Mesenchymal stem cell (in vitro differentiated cells and primary cell): ENCODE results near the gene ATRNL1.

ENCODE experiments used
- DNase-seq: peaks from one replicate; pipeline ENCODE4 v3.0.0-alpha.2; 2013
- H2AFZ ChIP-seq: one replicate; pipeline ENCODE4 v1.6.1; 2013; ENCODE audit warnings: low read depth, mild to moderate bottlenecking, control low read depth, inconsistent platforms, low read length, moderate library complexity
- H2AK5ac ChIP-seq: 2 replicates; pipeline ENCODE4 v1.6.1; 2013; ENCODE audit warnings: low read length, moderate library complexity, mild to moderate bottlenecking, inconsistent platforms; ENCODE audit not compliant: severe bottlenecking
- H2BK120ac ChIP-seq: one replicate; pipeline ENCODE4 v1.6.1; 2013; ENCODE audit warnings: low read depth, mild to moderate bottlenecking, inconsistent platforms, low read length, moderate library complexity
- H2BK12ac ChIP-seq, 2 experiments: one replicate each; pipeline ENCODE4 v1.6.1; 2013; ENCODE audit warnings: inconsistent platforms in 2 of 2, low read length in 2 of 2, mild to moderate bottlenecking in 2 of 2, moderate library complexity in 2 of 2, control low read depth in 1 of 2
- H2BK15ac ChIP-seq: one replicate; pipeline ENCODE4 v1.6.1; 2013; ENCODE audit warnings: mild to moderate bottlenecking, low read depth, inconsistent platforms; ENCODE audit not compliant: poor library complexity, severe bottlenecking
- H2BK5ac ChIP-seq: 2 replicates; pipeline ENCODE4 v1.6.1; 2013; ENCODE audit warnings: low read depth, mild to moderate bottlenecking, low read length, control low read depth, inconsistent platforms; ENCODE audit not compliant: poor library complexity, severe bottlenecking
- H3K14ac ChIP-seq, 2 experiments: one replicate each; pipeline ENCODE4 v1.6.1; 2013; ENCODE audit warnings: inconsistent platforms in 2 of 2, low read length in 2 of 2, control low read depth in 1 of 2, mild to moderate bottlenecking in 1 of 2, moderate library complexity in 1 of 2
- H3K18ac ChIP-seq, 2 experiments: one replicate each; pipeline ENCODE4 v1.6.1; 2013; ENCODE audit warnings: inconsistent platforms in 2 of 2, low read length in 2 of 2, control low read depth in 1 of 2, low read depth in 1 of 2, mild to moderate bottlenecking in 1 of 2
- H3K23ac ChIP-seq, 2 experiments: one replicate each; pipeline ENCODE4 v1.6.1; 2013; ENCODE audit warnings: inconsistent platforms in 2 of 2, low read length in 2 of 2, mild to moderate bottlenecking in 2 of 2, moderate library complexity in 2 of 2, control low read depth in 1 of 2
- H3K27ac ChIP-seq: 2 replicates; pipeline ENCODE4 v1.5.1; 2013; ENCODE audit warnings: mild to moderate bottlenecking, moderate library complexity, low read length, control low read depth, inconsistent platforms; ENCODE audit not compliant: poor library complexity, severe bottlenecking
- H3K27me3 ChIP-seq, 2 experiments: 2 replicates each; pipeline versions ENCODE4 v1.6.1 to v1.7.0; 2013; ENCODE audit warnings: low read length in 2 of 2, mild to moderate bottlenecking in 2 of 2, moderate library complexity in 2 of 2, control low read depth in 1 of 2, inconsistent platforms in 1 of 2; ENCODE audit not compliant: control insufficient read depth in 1 of 2, insufficient read depth in 1 of 2
- H3K36me3 ChIP-seq, 2 experiments: 2 replicates each; pipeline versions ENCODE4 v1.6.1 to v1.7.0; 2013; ENCODE audit warnings: low read length in 2 of 2, control low read depth in 1 of 2, inconsistent platforms in 1 of 2, low read depth in 1 of 2, mild to moderate bottlenecking in 1 of 2; ENCODE audit not compliant: insufficient read depth in 2 of 2, control insufficient read depth in 1 of 2
- H3K4ac ChIP-seq, 2 experiments: one replicate each; pipeline ENCODE4 v1.6.1; 2013; ENCODE audit warnings: inconsistent platforms in 2 of 2, low read length in 2 of 2, mild to moderate bottlenecking in 2 of 2, moderate library complexity in 2 of 2, control low read depth in 1 of 2, low read depth in 1 of 2
- H3K4me1 ChIP-seq: 2 replicates; pipeline ENCODE4 v1.6.1; 2013; ENCODE audit warnings: low read depth, low read length, control low read depth; ENCODE audit not compliant: control insufficient read depth, insufficient read depth
- H3K4me2 ChIP-seq: 2 replicates; pipeline ENCODE4 v1.6.1; 2013; ENCODE audit warnings: low read length, mild to moderate bottlenecking, inconsistent platforms; ENCODE audit not compliant: poor library complexity, severe bottlenecking
- H3K4me3 ChIP-seq, 2 experiments: 2 replicates each; pipeline versions ENCODE4 v1.5.1 to v1.7.0; 2013; ENCODE audit warnings: low read length in 2 of 2, mild to moderate bottlenecking in 2 of 2, control low read depth in 1 of 2, low read depth in 1 of 2; ENCODE audit not compliant: insufficient read depth in 1 of 2
- H3K79me1 ChIP-seq: replicated peaks from 2 replicates; pipeline ENCODE4 v1.6.1; 2013; ENCODE audit warnings: mild to moderate bottlenecking, control low read depth, low read length, inconsistent platforms; ENCODE audit not compliant: poor library complexity, severe bottlenecking
- H3K9ac ChIP-seq: 2 replicates; pipeline ENCODE4 v1.7.0; 2013; ENCODE audit warnings: mild to moderate bottlenecking, low read length, moderate library complexity
- H3K9me3 ChIP-seq: 2 replicates; pipeline ENCODE4 v1.7.0; 2013; ENCODE audit warnings: mild to moderate bottlenecking, low read length; ENCODE audit not compliant: control insufficient read depth
- H4K8ac ChIP-seq: one replicate; pipeline ENCODE4 v1.6.1; 2013; ENCODE audit warnings: inconsistent platforms, mild to moderate bottlenecking, low read length, moderate library complexity
- H4K91ac ChIP-seq: one replicate; pipeline ENCODE4 v1.6.1; 2013; ENCODE audit warnings: mild to moderate bottlenecking, low read length, inconsistent platforms
- WGBS: methylation state at CpG from one replicate; pipeline ENCODE4 v1.1.7; 2013; ENCODE audit warnings: mixed read lengths; 5-methylcytosine and 5-hydroxymethylcytosine counted together

Gene ATRNL1

GRCh38 chr10:115936926-115937767 is 844.0 kb downstream of the ATRNL1 start:
- H4K91ac ChIP-seq, result no peak overlapping the region
- H3K18ac ChIP-seq, result no peak overlapping the region
- H3K4me2 ChIP-seq, result no peak overlapping the region
- H4K8ac ChIP-seq, result no peak overlapping the region
- whole genome bisulfite sequencing, result 46% methylated on average over 7 of the region's 9 CpGs
- no peak overlapping the region for H2AK5ac ChIP-seq
- H3K14ac ChIP-seq, result no peak overlapping the region
- no peak overlapping the region for H2BK120ac ChIP-seq
- H3K4me1 ChIP-seq, result no peaks in the 10 kb centered on the region
- peak overlapping the region; percentile 84 for H3K27ac ChIP-seq
- no peaks in the 10 kb centered on the region for H3K9me3 ChIP-seq
- no peak overlapping the region for H3K4me3 ChIP-seq
- H3K79me1 ChIP-seq, result no peaks in the 10 kb centered on the region
- peak overlapping the region; percentile 16 for H3K9ac ChIP-seq
- H3K23ac ChIP-seq, result no peak overlapping the region
- H2AFZ ChIP-seq, result no peak overlapping the region
- H3K27me3 ChIP-seq, result no peaks in the 10 kb centered on the region
- peak; percentile 45 for DNase-seq
- H3K4ac ChIP-seq, result no peak overlapping the region
- H2BK15ac ChIP-seq, result no peak overlapping the region
- H2BK5ac ChIP-seq, result no peak overlapping the region
- no peaks in the 10 kb centered on the region for H3K36me3 ChIP-seq
- H2BK12ac ChIP-seq, result no peak overlapping the region

DNA sequence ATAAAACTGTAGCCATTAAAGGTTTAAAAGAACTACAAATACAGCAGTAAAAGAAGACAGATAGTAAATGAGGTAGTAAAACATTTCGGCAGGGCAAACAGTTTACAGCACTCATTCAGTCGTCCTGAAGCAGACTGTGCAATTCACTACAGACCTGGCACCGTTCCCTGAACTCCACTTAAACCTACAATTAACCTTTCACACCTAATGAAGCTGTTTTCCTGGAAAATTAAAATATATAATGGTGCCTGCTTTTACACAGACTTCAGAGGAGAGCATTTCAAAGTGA is 844.5 kb downstream of the ATRNL1 start:
- Histone ChIP-seq H3K36me3 (no peaks in the 10 kb centered on the region), H2BK5ac (no peak overlapping the region)

GRCh38 chr10:115939101-115939854 is 846.1 kb downstream of the ATRNL1 start:
- Histone ChIP-seq H3K18ac (no peak overlapping the region), H4K8ac (no peak overlapping the region)

More for the DNA sequence above, 844.5 kb downstream of the ATRNL1 start:
- H3K4me1 ChIP-seq, result no peaks in the 10 kb centered on the region
- H3K18ac ChIP-seq, result no peak overlapping the region
- H2AFZ ChIP-seq, result no peak overlapping the region
- H4K8ac ChIP-seq, result no peak overlapping the region
- no peak overlapping the region for H4K91ac ChIP-seq
- 20% methylated on average over 3 of the region's 3 CpGs for WGBS
- no peaks in the 10 kb centered on the region for H3K79me1 ChIP-seq
- peak overlapping the region; percentile 16 for H3K9ac ChIP-seq
- H3K4ac ChIP-seq, result no peak overlapping the region
- peak; percentile 24 for DNase-seq
- H3K27me3 ChIP-seq, result no peaks in the 10 kb centered on the region
- no peak overlapping the region for H3K4me2 ChIP-seq
- H2AK5ac ChIP-seq, result no peak overlapping the region
- H3K23ac ChIP-seq, result no peak overlapping the region
- H2BK12ac ChIP-seq, result no peak overlapping the region
- H2BK15ac ChIP-seq, result no peak overlapping the region
- no peak overlapping the region for H2BK120ac ChIP-seq
- H3K4me3 ChIP-seq, result no peak overlapping the region
- no peaks in the 10 kb centered on the region for H3K9me3 ChIP-seq
- H3K14ac ChIP-seq, result no peak overlapping the region
- peak overlapping the region; percentile 83 for H3K27ac ChIP-seq

DNA sequence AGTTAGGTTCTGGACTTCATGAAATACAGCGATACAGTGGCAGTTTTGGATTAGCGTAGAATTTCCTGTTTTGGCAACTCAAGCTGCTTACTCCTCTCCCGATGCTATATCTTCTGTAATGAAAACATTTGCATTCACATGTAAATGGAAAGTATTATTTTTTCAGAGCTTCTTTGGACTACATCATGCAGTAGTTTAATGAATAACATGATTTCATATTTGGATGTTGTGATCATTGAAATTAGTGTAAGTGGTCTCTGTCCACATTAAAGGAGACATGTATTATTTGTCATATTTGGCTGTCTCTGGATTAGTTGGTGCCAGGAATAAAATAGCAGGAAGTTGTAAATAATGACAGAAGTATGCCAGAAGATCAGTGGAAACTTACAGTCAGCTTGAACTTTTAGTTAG is 848.2 kb downstream of the ATRNL1 start:
- no peaks in the 10 kb centered on the region for H3K27me3 ChIP-seq
- no peak overlapping the region for H2AFZ ChIP-seq
- no peaks in the 10 kb centered on the region for H3K9me3 ChIP-seq
- H3K4me2 ChIP-seq, result no peak overlapping the region
- no peak overlapping the region for H4K91ac ChIP-seq
- H3K4me3 ChIP-seq, result no peak overlapping the region
- WGBS, result 50% methylated on average over 2 of the region's 3 CpGs
- peak; percentile 48 for DNase-seq
- no peak overlapping the region for H2BK120ac ChIP-seq
- H3K4ac ChIP-seq, result no peak overlapping the region
- no peak overlapping the region for H2BK5ac ChIP-seq
- H3K79me1 ChIP-seq, result no peaks in the 10 kb centered on the region
- H3K18ac ChIP-seq, result no peak overlapping the region
- H3K36me3 ChIP-seq, result no peaks in the 10 kb centered on the region
- no peak overlapping the region for H3K14ac ChIP-seq
- H4K8ac ChIP-seq, result no peak overlapping the region
- peak overlapping the region; percentile 20 for H3K27ac ChIP-seq
- no peak overlapping the region for H2BK15ac ChIP-seq
- no peak overlapping the region for H3K9ac ChIP-seq
- no peaks in the 10 kb centered on the region for H3K4me1 ChIP-seq
- H2BK12ac ChIP-seq, result no peak overlapping the region
- no peak overlapping the region for H3K23ac ChIP-seq
- no peak overlapping the region for H2AK5ac ChIP-seq

More at GRCh38 chr10:115939101-115939854, 846.1 kb downstream of the ATRNL1 start:
- H3K23ac ChIP-seq, result no peak overlapping the region
- no peaks in the 10 kb centered on the region for H3K79me1 ChIP-seq
- no peaks in the 10 kb centered on the region for H3K27me3 ChIP-seq
- H3K27ac ChIP-seq, result no peak overlapping the region
- no peak for DNase-seq
- no peak overlapping the region for H2BK15ac ChIP-seq
- H3K4ac ChIP-seq, result no peak overlapping the region
- no peak overlapping the region for H2BK120ac ChIP-seq
- peak overlapping the region; percentile 41 for H2AK5ac ChIP-seq
- H4K91ac ChIP-seq, result no peak overlapping the region
- no peaks in the 10 kb centered on the region for H3K9me3 ChIP-seq
- no peak overlapping the region for H2AFZ ChIP-seq
- H3K36me3 ChIP-seq, result no peaks in the 10 kb centered on the region
- no peak overlapping the region for H2BK5ac ChIP-seq
- no peak overlapping the region for H3K14ac ChIP-seq
- no peak overlapping the region for H3K4me2 ChIP-seq
- no peak overlapping the region for H3K9ac ChIP-seq
- no peak overlapping the region for H3K4me3 ChIP-seq
- H3K4me1 ChIP-seq, result no peaks in the 10 kb centered on the region
- 84% methylated on average over 6 of the region's 7 CpGs for WGBS
- H2BK12ac ChIP-seq, result no peak overlapping the region
